ENCODE data around the gene GHRL. TPM values are rescaled to one million over a fixed set of nuclear protein-coding genes. Genes with fewer than 3 reads are reported as not detected.

GHRL gene
- 0.35 and 0.43 TPM in 2 replicates for total RNA-seq
- long read RNA-seq, result 0 reads

GRCh38 chr3:10292505-10293419, at the start of gene GHRL:
GHRL (minus strand) TSS chr3:10292947; CDS start chr3:10290180, 2,767 bp downstream.
- H3K27me3 Mint-ChIP-seq (ENCODE audit: low read depth), result no peaks in the 10 kb centered on the region
- H3K9me3 Mint-ChIP-seq, result no peaks in the 10 kb centered on the region
- H3K4me1 Mint-ChIP-seq, result no peaks in the 10 kb centered on the region
- peaks cover 5% of the 10 kb centered on the region for H3K36me3 Mint-ChIP-seq (ENCODE audit: low read depth)
- no peak within 1 kb of the TSS for H3K27ac Mint-ChIP-seq (ENCODE audit: unreplicated experiment)
- no peak within 1 kb of the TSS for H3K4me3 Mint-ChIP-seq
- no peak for DNase-seq (ENCODE audit: low read depth, low spot score)
- no peak for TF ChIP-seq CTCF (conservative IDR thresholded peaks at IDR 0.05)

- peaks cover 6% of the 10 kb centered on the region for H3K27me3 Mint-ChIP-seq (ENCODE audit: low read depth)
- DNase-seq (ENCODE audit: low read depth, low spot score), result no peak
- H3K9me3 Mint-ChIP-seq, result no peaks in the 10 kb centered on the region
- TF ChIP-seq CTCF (conservative IDR thresholded peaks at IDR 0.05), result no peak
- H3K4me1 Mint-ChIP-seq, result peaks cover 8% of the 10 kb centered on the region
- H3K27ac Mint-ChIP-seq (ENCODE audit: unreplicated experiment), result no peak overlapping the region
- H3K4me3 Mint-ChIP-seq, result no peak overlapping the region
- no peaks in the 10 kb centered on the region for H3K36me3 Mint-ChIP-seq (ENCODE audit: low read depth)
Observed at GRCh38 chr3:10341901-10342398, 49.2 kb upstream of the GHRL start.

- DNase-seq (ENCODE audit: low read depth, low spot score), result no peak
- no peaks in the 10 kb centered on the region for H3K9me3 Mint-ChIP-seq
- peaks cover 6% of the 10 kb centered on the region for H3K27me3 Mint-ChIP-seq (ENCODE audit: low read depth)
- TF ChIP-seq CTCF (conservative IDR thresholded peaks at IDR 0.05), result no peak
- no peaks in the 10 kb centered on the region for H3K36me3 Mint-ChIP-seq (ENCODE audit: low read depth)
- no peak overlapping the region for H3K4me3 Mint-ChIP-seq
- no peak overlapping the region for H3K27ac Mint-ChIP-seq (ENCODE audit: unreplicated experiment)
- peaks cover 12% of the 10 kb centered on the region for H3K4me1 Mint-ChIP-seq
Observed at GRCh38 chr3:10340476-10340875, 47.7 kb upstream of the GHRL start.

GRCh38 chr3:10340046-10340445, 47.3 kb upstream of the GHRL start:
- peaks cover 12% of the 10 kb centered on the region for H3K4me1 Mint-ChIP-seq
- TF ChIP-seq CTCF (conservative IDR thresholded peaks at IDR 0.05), result no peak
- H3K27ac Mint-ChIP-seq (ENCODE audit: unreplicated experiment), result no peak overlapping the region
- no peaks in the 10 kb centered on the region for H3K36me3 Mint-ChIP-seq (ENCODE audit: low read depth)
- no peaks in the 10 kb centered on the region for H3K9me3 Mint-ChIP-seq
- H3K27me3 Mint-ChIP-seq (ENCODE audit: low read depth), result peaks cover 6% of the 10 kb centered on the region
- no peak overlapping the region for H3K4me3 Mint-ChIP-seq
- no peak for DNase-seq (ENCODE audit: low read depth, low spot score)

- H3K27ac Mint-ChIP-seq (ENCODE audit: unreplicated experiment), result no peak overlapping the region
- H3K36me3 Mint-ChIP-seq (ENCODE audit: low read depth), result no peaks in the 10 kb centered on the region
- peaks cover 12% of the 10 kb centered on the region for H3K4me1 Mint-ChIP-seq
- H3K4me3 Mint-ChIP-seq, result no peak overlapping the region
- H3K9me3 Mint-ChIP-seq, result no peaks in the 10 kb centered on the region
- no peak for TF ChIP-seq CTCF (conservative IDR thresholded peaks at IDR 0.05)
- peaks cover 6% of the 10 kb centered on the region for H3K27me3 Mint-ChIP-seq (ENCODE audit: low read depth)
- no peak for DNase-seq (ENCODE audit: low read depth, low spot score)
Observed at GRCh38 chr3:10339376-10339955, 46.7 kb upstream of the GHRL start.
